Osteoblast (primary cell): ENCODE data around the gene LUZP4. TPM values are rescaled to one million over a fixed set of nuclear protein-coding genes. Genes with fewer than 3 reads are reported as not detected.

Experiments
- DNase-seq: peaks from one replicate; pipeline ENCODE4 v3.0.0; 2011; ENCODE audit warnings: low spot score, mixed read lengths; ENCODE audit not compliant: insufficient read length; ENCODE audit errors: missing footprints
- H2AFZ ChIP-seq: 2 replicates; pipeline ENCODE4 v1.6.0; 2011; ENCODE audit warnings: mild to moderate bottlenecking, low read length
- H3K27ac ChIP-seq: 2 replicates; pipeline ENCODE4 v1.5.1; 2011; ENCODE audit warnings: mild to moderate bottlenecking, low read depth, low read length, moderate library complexity
- H3K27me3 ChIP-seq: 2 replicates; pipeline ENCODE4 v1.6.0; 2012; ENCODE audit warnings: mild to moderate bottlenecking, control low read depth, inconsistent platforms, low read length, moderate library complexity; ENCODE audit not compliant: insufficient read depth
- H3K36me3 ChIP-seq: 2 replicates; pipeline ENCODE4 v1.5.1; 2011; ENCODE audit warnings: mild to moderate bottlenecking, low read length, control low read depth, moderate library complexity; ENCODE audit not compliant: insufficient read depth
- H3K4me1 ChIP-seq: 2 replicates; pipeline ENCODE4 v1.5.1; 2011; ENCODE audit warnings: mild to moderate bottlenecking, low read length, control low read depth, moderate library complexity; ENCODE audit not compliant: insufficient read depth
- H3K4me2 ChIP-seq: 2 replicates; pipeline ENCODE4 v1.6.0; 2011; ENCODE audit warnings: mild to moderate bottlenecking, low read length; ENCODE audit not compliant: insufficient read depth
- H3K4me3 ChIP-seq: fragments of 200-600 bp; sonication (generic); 3 replicates; pipeline ENCODE4 v1.5.1; 2012; ENCODE audit warnings: mild to moderate bottlenecking, low read length, inconsistent platforms; ENCODE audit not compliant: insufficient read depth
- H3K79me2 ChIP-seq: 2 replicates; pipeline ENCODE4 v1.6.0; 2012; ENCODE audit warnings: mild to moderate bottlenecking, low read length, control low read depth, inconsistent platforms; ENCODE audit not compliant: insufficient read depth
- H3K9me3 ChIP-seq: 2 replicates; pipeline ENCODE4 v1.5.1; 2011; ENCODE audit warnings: low read depth, low read length, control low read depth
- H4K20me1 ChIP-seq: 2 replicates; pipeline ENCODE4 v1.6.0; 2012; ENCODE audit warnings: mild to moderate bottlenecking, low read length, control low read depth; ENCODE audit not compliant: insufficient read depth
- CTCF ChIP-seq: IDR thresholded peaks from 2 replicates; pipeline ENCODE4 v1.5.1; 2011; ENCODE audit warnings: mild to moderate bottlenecking, low read depth, low read length, moderate library complexity; ENCODE audit errors: extremely low read depth
- total RNA-seq: library from RNA; depleted of rRNA; stranded (reverse); fragments of >200 nt; gene quantifications from 2 replicates; pipeline ENCODE4 v1.2.3, GENCODE V29; 2012

LUZP4 gene
- total RNA-seq, 1 donor = not detected

- no peak for DNase-seq
- Histone ChIP-seq H3K36me3 (no peaks in the 10 kb centered on the region), H3K27ac (no peak overlapping the region), H3K4me2 (no peak overlapping the region), H3K27me3 (peaks cover 9% of the 10 kb centered on the region), H3K9me3 (no peaks in the 10 kb centered on the region), H3K4me3 (no peak overlapping the region), H4K20me1 (no peaks in the 10 kb centered on the region), H3K4me1 (no peaks in the 10 kb centered on the region), H3K79me2 (no peaks in the 10 kb centered on the region), H2AFZ (no peak overlapping the region)
- no peak for TF ChIP-seq CTCF
Measured at GRCh38 chrX:115259238-115259875, 30.2 kb upstream of the LUZP4 start.

GRCh38 chrX:115260330-115260729 is 29.2 kb upstream of the LUZP4 start:
- Histone ChIP-seq H4K20me1 (no peaks in the 10 kb centered on the region), H3K36me3 (no peaks in the 10 kb centered on the region), H2AFZ (no peak overlapping the region), H3K4me3 (no peak overlapping the region), H3K79me2 (no peaks in the 10 kb centered on the region), H3K9me3 (no peaks in the 10 kb centered on the region), H3K27me3 (peaks cover 8% of the 10 kb centered on the region), H3K4me1 (no peaks in the 10 kb centered on the region), H3K27ac (no peak overlapping the region), H3K4me2 (no peak overlapping the region)
- no peak for DNase-seq
- TF ChIP-seq CTCF = no peak

- peaks cover 8% of the 10 kb centered on the region for H3K27me3 ChIP-seq
- TF ChIP-seq CTCF = no peak
- no peak overlapping the region for H3K27ac ChIP-seq
- no peak overlapping the region for H3K4me3 ChIP-seq
- no peaks in the 10 kb centered on the region for H3K79me2 ChIP-seq
- no peaks in the 10 kb centered on the region for H3K4me1 ChIP-seq
- no peaks in the 10 kb centered on the region for H4K20me1 ChIP-seq
- H3K36me3 ChIP-seq = no peaks in the 10 kb centered on the region
- no peak overlapping the region for H2AFZ ChIP-seq
- no peak for DNase-seq
- no peak overlapping the region for H3K4me2 ChIP-seq
- H3K9me3 ChIP-seq = no peaks in the 10 kb centered on the region
Measured at GRCh38 chrX:115261148-115261547, 28.4 kb upstream of the LUZP4 start.

GRCh38 chrX:115264009-115264408 is 25.5 kb upstream of the LUZP4 start:
- Histone ChIP-seq H3K27me3 (peaks cover 8% of the 10 kb centered on the region), H3K36me3 (no peaks in the 10 kb centered on the region), H3K9me3 (no peaks in the 10 kb centered on the region), H2AFZ (no peak overlapping the region), H3K4me2 (no peak overlapping the region), H3K4me1 (no peaks in the 10 kb centered on the region), H4K20me1 (no peaks in the 10 kb centered on the region), H3K4me3 (no peak overlapping the region), H3K27ac (no peak overlapping the region), H3K79me2 (no peaks in the 10 kb centered on the region)
- no peak for TF ChIP-seq CTCF
- DNase-seq = no peak
